MM.1S (cell line): ENCODE data around the gene ADD1.

ENCODE experiments used
- EZH2phosphoT487 ChIP-seq: fragments of 300-600 bp; sonication (generic); IDR thresholded peaks from 2 replicates; pipeline ENCODE4 v1.6.1; 2018; ENCODE audit warnings: antibody characterized with exemption, low read length
- TF ChIP-seq, protein P1 (sequence below): fragments of 300-600 bp; sonication (generic); IDR thresholded peaks from 2 replicates; pipeline ENCODE4 v1.5.1; 2016; ENCODE audit warnings: antibody characterized with exemption, low read length, mixed read lengths

DNA sequence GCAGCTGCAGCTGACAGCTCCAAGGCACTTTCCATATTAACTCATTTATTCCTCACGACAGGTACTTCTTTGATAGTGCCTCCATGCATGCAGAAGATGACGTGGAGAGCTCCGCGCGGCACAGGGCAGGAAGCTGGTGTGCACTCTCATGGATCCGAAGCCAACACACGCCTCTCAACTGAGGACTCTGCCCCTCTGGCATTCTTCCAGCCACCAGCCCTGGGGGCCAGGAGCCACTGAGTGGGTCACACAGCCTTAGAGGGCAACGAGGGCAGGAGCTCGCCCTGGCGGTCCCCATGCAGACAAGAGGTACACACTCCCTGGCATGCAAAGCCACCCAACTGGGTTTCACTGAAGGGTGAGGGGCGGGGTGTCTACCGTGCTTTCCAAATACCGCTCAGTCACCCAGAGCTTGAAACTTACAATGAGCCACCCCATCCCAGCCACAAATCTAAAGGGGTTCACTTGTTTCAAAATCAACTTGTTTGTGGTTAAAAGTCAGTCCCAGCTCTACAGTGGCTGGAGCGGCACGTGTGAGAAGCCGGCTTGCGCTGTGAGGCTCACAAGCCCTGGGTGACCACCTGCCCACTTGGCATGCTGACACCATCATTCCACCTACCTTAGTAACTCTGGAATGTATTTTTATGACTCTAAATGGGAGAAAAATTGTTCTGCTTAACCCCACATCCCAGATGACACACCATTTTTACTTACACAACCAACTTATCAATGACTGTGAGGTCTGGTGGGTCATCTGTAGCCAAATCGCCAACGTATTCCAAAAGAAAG lies 103.4 kb downstream of the ADD1 start:
- TF ChIP-seq, protein P1, sequence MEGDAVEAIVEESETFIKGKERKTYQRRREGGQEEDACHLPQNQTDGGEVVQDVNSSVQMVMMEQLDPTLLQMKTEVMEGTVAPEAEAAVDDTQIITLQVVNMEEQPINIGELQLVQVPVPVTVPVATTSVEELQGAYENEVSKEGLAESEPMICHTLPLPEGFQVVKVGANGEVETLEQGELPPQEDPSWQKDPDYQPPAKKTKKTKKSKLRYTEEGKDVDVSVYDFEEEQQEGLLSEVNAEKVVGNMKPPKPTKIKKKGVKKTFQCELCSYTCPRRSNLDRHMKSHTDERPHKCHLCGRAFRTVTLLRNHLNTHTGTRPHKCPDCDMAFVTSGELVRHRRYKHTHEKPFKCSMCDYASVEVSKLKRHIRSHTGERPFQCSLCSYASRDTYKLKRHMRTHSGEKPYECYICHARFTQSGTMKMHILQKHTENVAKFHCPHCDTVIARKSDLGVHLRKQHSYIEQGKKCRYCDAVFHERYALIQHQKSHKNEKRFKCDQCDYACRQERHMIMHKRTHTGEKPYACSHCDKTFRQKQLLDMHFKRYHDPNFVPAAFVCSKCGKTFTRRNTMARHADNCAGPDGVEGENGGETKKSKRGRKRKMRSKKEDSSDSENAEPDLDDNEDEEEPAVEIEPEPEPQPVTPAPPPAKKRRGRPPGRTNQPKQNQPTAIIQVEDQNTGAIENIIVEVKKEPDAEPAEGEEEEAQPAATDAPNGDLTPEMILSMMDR: no peak
- TF ChIP-seq EZH2phosphoT487: no peak
